ENCODE data around the gene ZNF273.

ZNF273 gene

DNA sequence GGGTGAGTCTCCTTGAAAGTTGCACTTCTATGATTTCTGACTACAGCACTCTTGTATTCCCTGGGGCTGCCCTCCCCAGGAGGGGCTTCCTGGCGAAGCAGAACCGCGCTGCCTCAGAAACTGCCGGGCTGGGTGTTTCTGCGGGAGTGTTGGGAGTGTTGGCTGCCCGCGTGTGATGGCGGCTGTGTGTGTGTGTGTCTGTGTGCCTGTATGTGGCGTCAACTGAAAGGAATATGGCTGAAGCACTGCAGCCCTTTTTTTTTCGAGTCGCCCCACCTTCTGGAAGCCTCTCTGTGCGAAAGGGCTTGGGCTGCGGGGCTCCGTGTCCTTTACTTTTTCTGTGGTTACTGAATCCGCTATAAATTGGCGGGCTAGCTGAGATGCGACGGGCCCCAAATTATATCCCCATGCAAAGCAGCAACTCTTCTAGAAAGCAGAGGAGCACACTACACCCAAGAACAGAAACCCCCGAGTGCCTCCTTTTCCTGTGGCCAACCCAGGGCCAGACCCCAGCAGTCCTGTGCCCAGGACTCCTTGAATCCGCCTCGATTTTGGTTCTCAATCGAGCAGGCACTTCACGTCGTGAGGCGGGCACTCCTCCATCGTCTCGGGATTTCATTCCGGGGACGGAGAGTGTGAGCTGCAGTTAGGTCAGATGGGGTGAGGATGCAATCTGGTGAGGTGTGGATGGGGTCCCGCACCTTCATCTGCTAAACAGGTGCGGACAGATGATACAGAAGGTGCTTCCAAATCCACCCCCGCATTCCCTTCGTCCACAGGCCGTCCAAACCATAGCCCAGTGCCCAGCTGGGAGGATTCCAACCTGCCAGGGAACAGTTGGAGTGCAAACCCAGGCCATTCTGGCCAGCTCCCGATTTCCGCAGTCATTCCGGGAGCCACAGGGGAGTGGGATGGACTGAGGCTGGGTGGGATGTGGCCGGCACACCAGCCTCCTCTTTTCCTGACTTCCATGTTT, 22.5 kb upstream of the ZNF273 start:
- TF ChIP-seq, protein P1, sequence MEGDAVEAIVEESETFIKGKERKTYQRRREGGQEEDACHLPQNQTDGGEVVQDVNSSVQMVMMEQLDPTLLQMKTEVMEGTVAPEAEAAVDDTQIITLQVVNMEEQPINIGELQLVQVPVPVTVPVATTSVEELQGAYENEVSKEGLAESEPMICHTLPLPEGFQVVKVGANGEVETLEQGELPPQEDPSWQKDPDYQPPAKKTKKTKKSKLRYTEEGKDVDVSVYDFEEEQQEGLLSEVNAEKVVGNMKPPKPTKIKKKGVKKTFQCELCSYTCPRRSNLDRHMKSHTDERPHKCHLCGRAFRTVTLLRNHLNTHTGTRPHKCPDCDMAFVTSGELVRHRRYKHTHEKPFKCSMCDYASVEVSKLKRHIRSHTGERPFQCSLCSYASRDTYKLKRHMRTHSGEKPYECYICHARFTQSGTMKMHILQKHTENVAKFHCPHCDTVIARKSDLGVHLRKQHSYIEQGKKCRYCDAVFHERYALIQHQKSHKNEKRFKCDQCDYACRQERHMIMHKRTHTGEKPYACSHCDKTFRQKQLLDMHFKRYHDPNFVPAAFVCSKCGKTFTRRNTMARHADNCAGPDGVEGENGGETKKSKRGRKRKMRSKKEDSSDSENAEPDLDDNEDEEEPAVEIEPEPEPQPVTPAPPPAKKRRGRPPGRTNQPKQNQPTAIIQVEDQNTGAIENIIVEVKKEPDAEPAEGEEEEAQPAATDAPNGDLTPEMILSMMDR (IDR thresholded peaks at IDR 0.05; ENCODE audit: low read depth, low read length), result no peak
- no peak for TF ChIP-seq EZH2phosphoT487 (IDR thresholded peaks at IDR 0.05; ENCODE audit: low read depth)
- Histone ChIP-seq H3K4me3 (ENCODE audit: low read length) (no peak overlapping the region), H3K79me2 (ENCODE audit: low read length) (no peaks in the 10 kb centered on the region), H3K27me3 (ENCODE audit: low read depth, low read length) (no peaks in the 10 kb centered on the region), H4K20me1 (ENCODE audit: insufficient read depth, low read length) (no peaks in the 10 kb centered on the region), H3K9me3 (ENCODE audit: insufficient read depth, low read length) (no peaks in the 10 kb centered on the region; the same call in 1 of the 2 replicates), H3K4me2 (ENCODE audit: low read length) (no peak overlapping the region), H2AFZ (ENCODE audit: low read depth, low read length) (no peak overlapping the region), H3K9ac (ENCODE audit: low read length) (no peak overlapping the region), H3K36me3 (replicated peaks; ENCODE audit: low read depth, low read length) (no peaks in the 10 kb centered on the region), H3K27ac (ENCODE audit: low read length) (no peak overlapping the region), H3K4me1 (ENCODE audit: low read length) (no peaks in the 10 kb centered on the region)

DNA sequence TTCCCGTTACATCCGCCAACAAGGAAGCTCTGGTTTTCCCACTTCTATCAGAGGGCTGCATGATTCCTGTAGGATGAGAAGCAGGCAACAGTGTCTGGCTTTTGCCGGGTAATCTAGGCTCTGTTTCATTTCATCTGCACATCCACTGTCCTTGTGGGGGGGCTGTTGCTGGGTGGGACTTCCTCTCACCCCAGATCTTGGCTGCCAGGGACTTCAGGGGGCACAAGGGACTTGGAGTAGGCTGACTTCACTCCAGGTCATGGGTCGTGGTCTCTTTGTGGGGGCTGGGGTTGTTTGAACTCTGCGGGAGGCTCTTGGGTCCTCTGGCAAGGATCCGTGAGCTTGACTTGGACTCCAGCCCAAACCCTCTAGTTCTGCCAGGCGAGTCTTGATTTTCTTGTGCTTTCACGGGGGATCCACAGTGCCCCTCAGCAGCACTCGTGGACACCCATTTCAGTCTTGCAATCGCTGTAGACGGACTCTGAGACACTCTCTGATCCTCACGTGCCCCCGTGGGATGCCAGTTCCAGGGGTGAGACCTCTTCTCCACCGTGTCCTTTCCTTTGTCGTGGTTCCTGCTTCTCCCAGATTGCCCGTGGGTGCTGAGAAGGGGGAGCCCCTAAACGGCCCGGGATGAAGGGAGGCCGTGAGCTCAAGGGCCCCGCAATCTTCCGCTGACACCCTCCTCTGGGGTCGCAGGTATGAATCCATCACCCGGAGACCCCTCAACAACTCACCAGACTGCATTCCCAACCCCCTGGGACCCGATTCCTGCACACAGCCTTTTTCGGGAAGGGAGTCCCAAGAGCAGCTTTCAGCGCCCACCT, 21.4 kb upstream of the ZNF273 start:
- Histone ChIP-seq H3K9ac (ENCODE audit: low read length) (no peak overlapping the region), H2AFZ (ENCODE audit: low read depth, low read length) (no peak overlapping the region)

DNA sequence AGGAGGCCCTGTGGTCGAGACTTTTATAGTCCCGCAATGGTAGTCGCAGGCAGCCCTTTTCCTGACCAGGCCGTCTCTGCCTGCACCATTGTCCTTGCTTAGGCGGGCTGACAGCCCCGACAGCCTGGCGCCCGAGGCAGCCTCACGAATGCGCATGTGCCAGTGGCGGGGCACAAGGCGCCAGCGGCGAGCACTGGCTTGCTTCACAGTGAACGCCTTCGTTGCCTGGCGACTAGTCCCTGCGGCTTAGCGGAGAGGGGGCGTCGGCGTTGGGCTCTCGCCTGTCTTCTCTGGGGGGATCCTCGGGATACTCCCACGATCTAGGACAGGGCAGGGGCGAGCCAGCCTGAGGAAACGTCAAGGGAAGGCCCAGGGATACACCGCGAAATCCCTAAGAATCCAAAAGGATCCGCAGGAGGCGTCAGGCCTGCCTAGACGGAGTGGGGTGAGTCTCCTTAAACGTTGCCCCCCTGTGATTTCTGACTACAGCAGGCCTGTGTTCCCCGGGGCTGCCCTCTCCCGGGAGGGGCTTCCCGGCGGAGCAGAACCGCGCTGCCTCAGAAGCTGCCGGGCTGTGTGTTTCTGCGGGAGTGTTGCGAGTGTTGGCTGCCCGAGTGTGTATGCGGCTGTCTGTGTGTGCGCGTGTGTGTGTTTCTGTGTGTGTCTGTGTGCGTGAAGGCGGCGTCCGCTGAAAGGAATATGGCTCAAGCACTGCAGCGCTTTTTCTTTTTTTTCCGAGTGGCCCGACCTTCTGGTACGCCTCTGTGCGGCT, 20.5 kb upstream of the ZNF273 start:
- Histone ChIP-seq H3K9ac (ENCODE audit: low read length) (no peak overlapping the region), H3K27me3 (ENCODE audit: low read depth, low read length) (no peaks in the 10 kb centered on the region), H4K20me1 (ENCODE audit: insufficient read depth, low read length) (no peaks in the 10 kb centered on the region), H3K4me2 (ENCODE audit: low read length) (no peak overlapping the region), H3K36me3 (replicated peaks; ENCODE audit: low read depth, low read length) (no peaks in the 10 kb centered on the region), H3K27ac (ENCODE audit: low read length) (no peak overlapping the region), H2AFZ (ENCODE audit: low read depth, low read length) (no peak overlapping the region), H3K4me1 (ENCODE audit: low read length) (no peaks in the 10 kb centered on the region), H3K79me2 (ENCODE audit: low read length) (no peaks in the 10 kb centered on the region), H3K9me3 (ENCODE audit: insufficient read depth, low read length) (no peaks in the 10 kb centered on the region; the same call in 1 of the 2 replicates), H3K4me3 (ENCODE audit: low read length) (no peak overlapping the region)
- TF ChIP-seq, protein P1 (IDR thresholded peaks at IDR 0.05; ENCODE audit: low read depth, low read length), result no peak

More for the DNA sequence above, 21.4 kb upstream of the ZNF273 start:
- Histone ChIP-seq H3K9me3 (ENCODE audit: insufficient read depth, low read length) (no peaks in the 10 kb centered on the region; the same call in 1 of the 2 replicates), H3K27me3 (ENCODE audit: low read depth, low read length) (no peaks in the 10 kb centered on the region), H3K4me3 (ENCODE audit: low read length) (no peak overlapping the region), H3K79me2 (ENCODE audit: low read length) (no peaks in the 10 kb centered on the region), H3K27ac (ENCODE audit: low read length) (no peak overlapping the region), H3K4me2 (ENCODE audit: low read length) (no peak overlapping the region), H3K36me3 (replicated peaks; ENCODE audit: low read depth, low read length) (no peaks in the 10 kb centered on the region), H4K20me1 (ENCODE audit: insufficient read depth, low read length) (no peaks in the 10 kb centered on the region), H3K4me1 (ENCODE audit: low read length) (no peaks in the 10 kb centered on the region)
- TF ChIP-seq EZH2phosphoT487 (IDR thresholded peaks at IDR 0.05; ENCODE audit: low read depth), result no peak
- TF ChIP-seq, protein P1 (IDR thresholded peaks at IDR 0.05; ENCODE audit: low read depth, low read length), result no peak
